Hepatocyte (in vitro differentiated cells): Measurements from ENCODE around the gene STK33.

Source experiments
- CTCF ChIP-seq: fragments of 200-600 bp; sonication (generic); IDR thresholded peaks from 2 replicates; pipeline ENCODE4 v1.5.1; 2016; ENCODE audit warnings: antibody characterized with exemption, mild to moderate bottlenecking; ENCODE audit not compliant: poor library complexity
- EZH2 ChIP-seq: fragments of 200-600 bp; sonication (generic); IDR thresholded peaks from 2 replicates; pipeline ENCODE4 v1.6.1; 2016; ENCODE audit warnings: antibody characterized with exemption, mild to moderate bottlenecking, borderline replicate concordance
- EZH2phosphoT487 ChIP-seq: fragments of 200-600 bp; sonication (generic); IDR thresholded peaks from one replicate; pipeline ENCODE4 v1.6.1; 2018; ENCODE audit warnings: antibody characterized with exemption, mild to moderate bottlenecking, low read depth, moderate library complexity; ENCODE audit not compliant: unreplicated experiment, severe bottlenecking

GRCh38 chr11:8567602-8568198, 26.3 kb downstream of the STK33 start:
- TF ChIP-seq EZH2 (no peak), CTCF (no peak), EZH2phosphoT487 (no peak)
